GM18526 (cell line): ENCODE results near the gene ZNF653.
A peak's percentile ranks its signal among the peaks of the same experiment; 100 is the strongest.

Experiments
- POLR2A ChIP-seq: IDR thresholded peaks from 3 replicates; pipeline ENCODE4 v1.6.1; 2011; ENCODE audit not compliant: insufficient read length; ENCODE audit errors: extremely low read depth

Gene ZNF653

GRCh38 chr19:11505504-11506100 lies at the start of gene ZNF653:
ZNF653 (minus strand) TSS chr19:11505839; CDS start chr19:11505786, 53 bp downstream.
- peak; percentile 57 for TF ChIP-seq POLR2A

- no peak for TF ChIP-seq POLR2A
These were observed 49.6 kb upstream of the ZNF653 start for GRCh38 chr19:11555246-11555645.

- no peak for TF ChIP-seq POLR2A
These were observed 48.5 kb upstream of the ZNF653 start for GRCh38 chr19:11554160-11554559.

GRCh38 chr19:11552666-11553372 lies 47.2 kb upstream of the ZNF653 start:
- no peak for TF ChIP-seq POLR2A

GRCh38 chr19:11551603-11552235 lies 46.1 kb upstream of the ZNF653 start:
- TF ChIP-seq POLR2A: no peak

- no peak for TF ChIP-seq POLR2A
These were observed 44.6 kb upstream of the ZNF653 start for GRCh38 chr19:11550265-11550664.

GRCh38 chr19:11549386-11549953 lies 43.8 kb upstream of the ZNF653 start:
- TF ChIP-seq POLR2A: no peak

- TF ChIP-seq POLR2A: no peak
These were observed 42.5 kb upstream of the ZNF653 start for GRCh38 chr19:11547929-11548700.

- TF ChIP-seq POLR2A: no peak
These were observed 35.6 kb upstream of the ZNF653 start for GRCh38 chr19:11541238-11541637.

GRCh38 chr19:11540645-11541044 lies 35.0 kb upstream of the ZNF653 start:
- no peak for TF ChIP-seq POLR2A

GRCh38 chr19:11539495-11540365 lies 34.1 kb upstream of the ZNF653 start:
- TF ChIP-seq POLR2A: no peak

GRCh38 chr19:11538232-11539036 lies 32.8 kb upstream of the ZNF653 start, which contains the start of gene CNN1:
CNN1 (plus strand) TSS chr19:11538851; CDS start chr19:11538928, 77 bp downstream.
- no peak for TF ChIP-seq POLR2A

GRCh38 chr19:11535792-11536595 lies 30.4 kb upstream of the ZNF653 start:
- TF ChIP-seq POLR2A: no peak
